GM18511 (cell line): Measurements from ENCODE around the gene RABGEF1.
"Not testable (repeated sequence)": the region's sequence is repeated elsewhere in the genome, so short reads cannot be mapped to it uniquely, and the experiment has no call there.

Source experiments
- ATAC-seq: cut with Tn5 transposase; IDR thresholded peaks from one replicate; pipeline ENCODE4 v1.9.1; 2021; ENCODE audit warnings: mild to moderate bottlenecking, moderate library complexity; ENCODE audit not compliant: unreplicated experiment

RABGEF1 gene

GRCh38 chr7:66845379-66846095, 105.0 kb downstream of the RABGEF1 start:
- ATAC-seq = no peak

- not testable (repeated sequence) for ATAC-seq
Measured at GRCh38 chr7:66846096-66846445, 105.5 kb downstream of the RABGEF1 start.

DNA sequence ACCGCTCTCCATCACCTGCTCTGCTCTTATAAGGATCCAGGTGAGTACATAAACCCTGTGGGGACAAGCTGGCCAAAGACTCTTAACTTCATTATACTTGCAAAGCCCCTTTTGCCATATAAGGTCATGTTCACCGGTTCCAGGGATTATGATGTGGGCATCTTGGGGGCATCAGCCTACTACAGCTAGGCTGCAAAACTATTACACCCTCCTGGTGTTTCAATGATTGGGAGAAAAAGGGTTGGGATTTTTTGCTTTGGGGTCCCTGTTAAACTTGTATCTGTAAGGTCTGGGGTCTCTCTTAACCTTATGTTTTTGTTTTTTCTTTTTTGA, 107.0 kb downstream of the RABGEF1 start:
- not testable (repeated sequence) for ATAC-seq

GRCh38 chr7:66847879-66848790, 107.6 kb downstream of the RABGEF1 start:
- no peak for ATAC-seq

DNA sequence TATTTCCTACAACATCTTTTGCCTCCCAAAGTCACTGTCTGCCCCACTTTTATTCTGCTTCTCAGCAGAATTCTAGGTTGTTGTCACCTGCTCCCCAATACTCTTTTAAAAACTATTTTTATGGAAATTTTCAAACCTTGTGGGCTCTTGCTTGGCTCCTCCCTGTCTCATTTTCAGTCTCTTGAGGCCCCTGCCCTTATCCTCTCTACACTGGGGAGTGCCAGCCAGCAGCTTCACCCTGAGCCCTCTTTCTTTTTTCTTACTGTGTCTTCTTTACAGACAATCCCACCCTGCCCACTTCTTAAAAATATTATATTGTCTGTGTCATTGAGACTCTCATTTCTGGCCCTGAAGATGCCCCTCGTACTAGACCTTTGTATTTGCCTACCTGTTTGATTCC, 118.8 kb downstream of the RABGEF1 start:
- ATAC-seq = no peak

GRCh38 chr7:66859794-66860645, 119.5 kb downstream of the RABGEF1 start:
- ATAC-seq = no peak

DNA sequence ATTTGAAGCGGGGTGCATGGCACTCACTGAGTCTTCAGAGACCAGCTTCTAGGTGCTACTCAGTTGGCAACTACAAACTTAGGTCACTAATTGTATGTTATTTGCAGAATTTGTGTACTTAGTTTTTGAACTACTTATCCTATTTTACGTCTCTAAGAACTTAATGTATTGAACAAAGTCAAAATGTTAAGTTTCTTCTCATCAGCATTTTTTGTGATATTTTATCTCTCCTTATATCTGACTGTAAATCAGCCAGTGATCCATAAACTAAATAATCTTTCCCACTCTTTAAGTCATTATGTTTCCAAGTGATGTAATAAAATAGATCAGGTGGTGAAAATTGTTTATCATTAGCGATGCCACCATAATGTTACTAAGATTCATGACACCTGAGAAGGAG, 120.2 kb downstream of the RABGEF1 start:
- no peak for ATAC-seq
